Pulmonary artery endothelial cell (primary cell): ENCODE results near the gene POU6F1. TPM values are rescaled to one million over a fixed set of nuclear protein-coding genes. Genes with fewer than 3 reads are reported as not detected.
"Not testable (repeated sequence)": the region's sequence is repeated elsewhere in the genome, so short reads cannot be mapped to it uniquely, and the experiment has no call there.

Source experiments
- DNase-seq: peaks from one replicate; pipeline ENCODE4 v3.0.0-alpha.2; 2011; ENCODE audit warnings: low read depth, low spot score
- total RNA-seq: library from RNA; depleted of rRNA; stranded (reverse); fragments of >200 nt; gene quantifications from 2 replicates; pipeline ENCODE4 v1.2.3, GENCODE V29; 2014

POU6F1 gene, protein sequence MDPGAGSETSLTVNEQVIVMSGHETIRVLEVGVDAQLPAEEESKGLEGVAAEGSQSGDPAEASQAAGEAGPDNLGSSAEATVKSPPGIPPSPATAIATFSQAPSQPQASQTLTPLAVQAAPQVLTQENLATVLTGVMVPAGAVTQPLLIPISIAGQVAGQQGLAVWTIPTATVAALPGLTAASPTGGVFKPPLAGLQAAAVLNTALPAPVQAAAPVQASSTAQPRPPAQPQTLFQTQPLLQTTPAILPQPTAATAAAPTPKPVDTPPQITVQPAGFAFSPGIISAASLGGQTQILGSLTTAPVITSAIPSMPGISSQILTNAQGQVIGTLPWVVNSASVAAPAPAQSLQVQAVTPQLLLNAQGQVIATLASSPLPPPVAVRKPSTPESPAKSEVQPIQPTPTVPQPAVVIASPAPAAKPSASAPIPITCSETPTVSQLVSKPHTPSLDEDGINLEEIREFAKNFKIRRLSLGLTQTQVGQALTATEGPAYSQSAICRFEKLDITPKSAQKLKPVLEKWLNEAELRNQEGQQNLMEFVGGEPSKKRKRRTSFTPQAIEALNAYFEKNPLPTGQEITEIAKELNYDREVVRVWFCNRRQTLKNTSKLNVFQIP
- 1.3 and 1.9 TPM in 2 replicates for total RNA-seq

DNA sequence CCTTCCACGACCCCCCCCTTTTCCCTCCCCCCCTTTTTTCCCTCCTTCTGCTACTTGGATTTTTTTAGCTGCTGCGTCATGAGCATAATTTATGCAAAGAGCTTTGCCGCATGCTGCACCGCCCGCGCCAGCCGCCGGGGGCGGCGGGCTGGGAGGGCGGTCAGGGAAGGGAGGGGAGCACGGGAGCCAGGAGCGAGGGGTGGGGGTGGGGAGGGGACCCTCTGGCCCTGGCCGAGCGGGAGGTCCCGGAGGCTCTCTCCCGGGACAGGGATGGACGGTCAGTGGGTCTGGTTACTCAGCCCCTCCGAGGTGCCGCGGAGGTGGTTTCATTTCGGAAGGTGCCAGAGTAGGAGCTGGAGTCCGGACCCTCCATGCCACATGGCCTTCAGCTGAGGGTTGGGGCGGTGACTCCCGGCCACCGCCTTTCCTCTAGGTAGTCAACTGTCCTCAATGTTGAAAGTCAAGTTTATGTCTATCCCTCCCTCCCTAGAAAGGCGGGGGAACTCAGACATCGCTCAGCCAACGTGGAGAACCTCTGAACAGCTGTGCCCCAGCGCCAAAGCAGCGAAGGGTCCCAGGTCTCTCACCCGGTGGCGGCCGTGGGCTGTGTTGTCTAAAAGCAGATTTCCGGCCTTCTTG is at the start of gene POU6F1:
Gene POU6F1, minus strand, starts transcription at position 95 of the 639 bp plus-strand sequence. CDS start 11,226 bp downstream, outside the sequence.
- DNase-seq = peak; percentile 49

DNA sequence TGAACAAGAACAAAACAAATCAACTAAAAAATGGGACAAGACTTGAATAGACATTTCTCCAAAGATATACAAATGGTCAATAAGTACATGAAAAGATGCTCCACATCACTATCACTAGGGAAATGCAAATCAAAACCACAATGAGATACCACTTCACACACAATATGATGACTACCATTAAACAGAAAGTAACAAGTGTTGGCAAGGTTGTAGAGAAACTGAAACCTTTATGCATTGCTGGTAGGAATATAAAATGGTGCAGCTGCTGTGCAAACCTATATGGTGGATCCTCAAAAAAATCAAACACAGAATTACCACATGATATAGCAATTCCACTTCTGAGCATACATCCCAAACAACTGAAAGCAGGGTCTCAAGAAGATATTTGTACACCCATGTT is 47.2 kb upstream of the POU6F1 start:
- no peak for DNase-seq

DNA sequence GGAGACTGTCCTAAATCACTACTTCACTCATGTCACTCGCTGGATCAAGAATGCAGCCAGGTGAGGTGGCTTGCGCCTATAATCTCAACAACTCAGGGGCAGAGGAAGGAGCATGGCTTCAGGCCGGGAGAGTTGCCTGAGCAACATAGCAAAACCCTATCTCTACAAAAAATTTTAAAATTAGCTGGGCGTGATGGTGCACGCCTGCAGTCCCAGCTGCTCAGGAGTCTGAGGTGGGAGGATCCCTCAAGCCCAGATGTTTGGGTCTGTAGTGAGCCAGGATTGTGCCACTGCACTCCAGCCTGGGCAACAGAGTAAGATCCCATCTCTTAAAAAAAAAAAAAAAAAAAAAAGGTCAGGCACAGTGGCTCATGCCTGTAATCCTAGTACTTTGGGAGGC is 46.4 kb upstream of the POU6F1 start:
- DNase-seq = no peak

DNA sequence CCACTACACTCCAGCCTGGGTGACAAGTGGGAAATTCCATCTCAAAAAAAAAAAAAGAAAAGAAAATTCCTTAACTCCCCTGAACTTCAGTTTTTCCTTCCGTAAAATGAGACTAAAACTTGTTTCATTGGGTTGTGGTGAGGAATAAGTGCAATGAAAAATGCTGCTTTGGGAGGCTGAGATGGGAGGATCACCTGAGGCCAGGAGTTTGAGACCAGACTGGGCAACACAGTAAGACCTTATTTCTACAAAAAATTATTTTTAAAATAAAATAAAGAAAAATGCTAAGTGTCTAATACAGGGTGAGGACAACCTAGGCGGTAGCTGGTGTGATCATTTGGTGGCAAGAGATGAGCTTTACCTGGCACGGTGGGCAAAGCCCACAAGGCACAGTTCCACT is 45.5 kb upstream of the POU6F1 start:
- DNase-seq = no peak

DNA sequence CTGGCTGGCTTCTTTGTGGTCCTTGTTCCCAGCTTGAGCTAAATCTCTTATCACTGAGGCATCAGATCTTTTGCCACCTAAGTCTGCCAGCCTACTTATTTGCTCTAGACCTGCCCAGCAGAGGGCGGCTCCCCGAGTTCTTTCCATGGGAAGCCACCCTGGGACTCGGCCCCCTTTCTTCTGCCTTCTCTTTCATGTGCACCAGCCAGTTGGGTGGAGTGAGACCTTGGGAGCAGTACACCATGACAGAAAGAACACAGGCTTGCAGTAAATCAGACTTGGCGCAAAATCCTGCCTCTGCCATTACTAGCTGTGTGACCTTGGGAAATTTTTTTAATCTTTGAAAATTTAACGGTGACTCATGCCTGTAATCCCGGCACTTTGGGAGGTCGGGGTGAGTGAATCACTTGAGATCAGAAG is 44.9 kb upstream of the POU6F1 start:
- no peak for DNase-seq

DNA sequence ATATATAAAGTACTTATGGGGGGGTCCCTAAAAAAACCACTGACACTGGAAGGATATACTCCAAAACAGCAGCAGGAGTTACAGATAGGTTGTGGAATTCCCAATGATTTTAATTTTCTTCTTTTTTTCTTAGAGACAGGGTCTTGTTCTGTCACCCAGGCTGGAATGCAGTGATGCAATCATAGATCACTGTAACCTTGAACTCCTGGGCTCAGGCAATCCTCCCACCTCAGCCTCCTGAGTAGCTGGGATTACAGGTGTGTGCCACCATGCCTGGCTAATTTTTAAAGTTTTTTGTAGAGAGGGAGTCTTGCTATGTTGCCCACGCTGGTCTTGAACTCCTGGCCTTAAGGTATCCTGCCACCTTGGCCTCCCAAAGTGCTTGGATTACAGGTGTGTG is 41.7 kb upstream of the POU6F1 start:
- DNase-seq = not testable (repeated sequence)

DNA sequence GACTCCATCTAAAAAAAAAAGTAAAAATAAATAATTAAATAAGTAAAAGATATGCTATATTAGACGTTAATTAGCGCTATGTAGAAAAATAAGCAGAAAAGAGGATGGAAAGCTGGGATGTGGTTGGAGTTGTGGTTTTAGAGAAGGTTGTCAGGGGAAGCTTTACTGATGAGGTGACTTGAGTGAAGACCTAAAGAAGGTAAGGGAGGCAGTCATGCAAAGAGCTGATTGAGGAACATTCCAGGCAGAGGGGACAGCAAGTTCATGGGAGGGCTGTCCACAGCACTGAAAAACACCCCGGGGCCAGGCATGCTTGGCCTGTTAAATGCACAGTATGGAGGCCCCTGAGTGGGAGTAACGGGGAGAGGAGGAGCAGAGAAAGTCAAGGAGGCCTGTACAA is 36.7 kb upstream of the POU6F1 start:
- no peak for DNase-seq

DNA sequence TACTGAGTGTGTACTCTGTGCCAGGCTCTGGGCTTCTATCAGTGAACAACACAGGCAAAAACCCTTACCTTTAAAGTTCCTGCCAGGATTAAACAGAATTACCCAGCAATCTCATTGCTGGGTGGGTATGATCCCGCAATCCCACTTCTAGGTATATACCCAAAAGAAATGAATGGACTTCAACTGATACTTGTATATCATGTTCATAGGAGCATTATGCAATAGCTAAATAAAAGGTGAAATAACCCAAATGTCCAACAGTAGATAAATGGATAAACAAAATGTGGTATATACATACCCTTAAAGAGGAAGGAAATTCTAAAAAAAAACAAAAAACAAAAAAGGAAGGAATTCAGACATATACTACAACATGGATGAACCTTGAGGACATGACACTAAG is 35.4 kb upstream of the POU6F1 start:
- no peak for DNase-seq

DNA sequence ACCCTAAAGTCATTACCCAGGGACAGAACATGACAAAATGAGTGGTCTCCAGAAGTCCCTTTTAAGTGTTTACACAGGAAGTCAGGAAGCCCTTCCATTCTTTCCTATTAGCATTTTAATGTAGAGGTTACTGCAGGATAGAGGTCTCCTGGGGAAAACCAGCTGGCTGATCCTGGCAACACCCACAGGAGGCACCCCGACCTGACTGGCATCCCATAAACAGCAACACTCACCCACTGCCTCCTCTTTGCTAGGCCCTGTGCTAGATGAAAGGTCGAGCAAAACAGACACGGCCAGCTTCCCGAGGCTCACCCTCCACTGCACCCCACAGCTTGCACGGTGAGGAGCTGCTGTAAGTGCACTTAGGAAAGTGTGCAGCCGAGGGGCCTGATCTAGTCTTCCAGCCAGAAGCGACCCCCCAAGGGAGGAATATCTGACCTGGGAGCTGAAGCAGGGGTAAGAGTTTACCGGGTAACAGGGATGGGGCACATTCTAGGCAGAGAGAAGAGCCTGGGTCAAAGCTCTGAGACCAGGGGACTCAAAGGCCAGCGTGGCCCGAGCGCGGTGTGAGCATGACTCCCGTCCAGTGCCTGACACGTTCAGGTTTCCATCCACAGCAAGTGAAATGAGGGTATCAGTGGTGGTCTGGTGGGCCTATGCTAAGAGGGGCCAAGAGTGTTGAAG is 29.8 kb upstream of the POU6F1 start:
- no peak for DNase-seq

DNA sequence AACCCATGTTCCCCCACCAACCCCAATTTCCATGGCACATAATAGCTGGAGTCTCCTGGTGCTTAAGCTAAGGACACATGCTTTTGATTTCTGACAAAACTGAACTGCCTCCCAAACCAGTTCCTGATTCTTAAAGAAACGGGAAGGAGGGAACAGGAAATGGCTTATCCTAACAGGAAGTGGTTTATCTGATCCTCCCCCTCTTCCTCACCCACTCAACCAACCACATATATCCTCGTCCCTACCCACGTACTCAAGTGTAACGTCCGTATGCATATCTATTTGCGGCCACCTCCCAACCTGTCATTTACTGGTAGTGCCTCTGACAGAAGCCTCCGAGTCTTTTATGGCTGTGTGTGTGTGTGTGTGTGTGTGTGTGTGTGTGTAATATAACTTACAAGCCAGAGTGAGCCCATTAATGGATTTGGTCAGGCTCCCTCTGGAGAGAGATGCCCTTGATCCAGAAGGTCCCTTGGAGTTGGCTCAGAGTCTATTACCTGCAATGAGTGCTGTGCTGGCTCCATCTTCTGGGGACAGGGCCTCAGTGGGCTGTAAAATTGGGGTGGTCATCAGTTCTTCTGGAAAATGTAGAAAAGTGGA is 28.5 kb upstream of the POU6F1 start:
- no peak for DNase-seq

DNA sequence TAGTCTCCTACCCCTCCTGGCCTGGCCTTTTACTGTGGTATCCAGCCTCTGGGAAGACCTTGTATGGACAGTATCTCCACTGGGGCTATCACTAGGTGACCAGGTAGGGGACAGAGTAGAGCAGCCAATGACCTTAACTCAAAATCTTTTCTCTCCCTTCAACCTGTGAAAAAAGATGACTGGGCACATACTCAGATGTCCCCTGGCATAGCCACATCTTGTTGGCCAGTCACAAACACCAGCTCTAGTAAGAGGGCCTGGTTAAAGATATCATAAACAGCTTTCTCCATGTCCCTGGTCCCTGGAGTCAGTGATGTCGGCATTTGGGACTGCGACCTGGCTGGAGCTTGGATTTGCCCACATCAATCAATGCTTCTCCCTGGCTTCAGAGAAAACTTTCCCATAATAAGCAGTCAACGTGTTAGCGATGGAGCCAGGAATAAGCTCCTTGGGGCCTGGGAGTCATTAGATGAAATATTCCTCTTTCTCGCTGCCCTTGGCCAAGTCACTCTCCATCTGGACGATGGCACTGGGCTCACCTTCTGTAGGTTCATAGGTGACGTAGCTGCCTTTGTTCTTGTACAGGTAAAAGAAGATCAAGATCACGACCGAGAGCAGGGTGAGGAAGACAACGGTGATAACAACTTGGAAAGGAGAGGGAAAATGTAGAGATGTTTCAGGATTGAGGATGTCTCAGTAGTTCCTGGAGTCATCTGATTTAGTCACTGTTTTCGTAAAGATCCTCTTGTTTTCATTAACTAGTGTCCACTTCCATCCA is 27.8 kb upstream of the POU6F1 start:
- DNase-seq = no peak

DNA sequence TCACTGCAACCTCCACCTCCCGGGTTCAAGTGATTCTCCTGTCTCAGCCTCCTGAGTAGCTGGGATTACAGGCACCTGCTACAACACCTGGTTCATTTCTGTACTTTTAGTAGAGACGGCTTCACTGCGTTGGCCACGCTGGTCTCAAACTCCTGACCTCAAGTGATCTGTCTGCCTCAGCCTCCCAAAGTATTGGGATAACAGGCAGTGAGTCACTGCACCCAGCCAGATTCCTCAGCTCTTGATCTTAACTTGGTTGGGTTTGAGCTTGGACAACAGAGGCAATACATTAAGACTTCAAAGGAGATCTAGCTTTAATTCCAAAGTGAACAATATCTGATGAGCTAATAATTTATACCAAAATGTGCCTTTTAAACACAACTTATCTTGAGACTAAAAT is 26.4 kb upstream of the POU6F1 start:
- no peak for DNase-seq

DNA sequence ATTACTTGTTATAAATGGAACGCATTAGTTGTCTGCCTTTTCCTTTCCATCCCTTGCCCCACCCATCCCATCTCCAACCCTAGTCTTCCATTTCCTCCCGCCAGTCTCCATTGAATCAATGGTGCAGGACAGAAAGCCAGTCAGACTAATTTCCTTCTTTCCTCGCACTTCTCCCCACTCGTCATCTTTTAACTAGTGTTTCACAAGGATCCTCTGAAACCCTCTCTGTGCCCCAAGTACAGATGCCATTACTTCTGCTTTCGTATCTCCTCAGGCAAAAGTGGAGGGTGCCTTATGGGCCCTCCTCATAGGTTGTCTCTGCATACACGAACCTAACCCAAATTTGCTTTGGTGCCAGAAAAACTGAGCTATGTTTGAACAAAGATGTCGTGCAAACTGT is 25.0 kb upstream of the POU6F1 start:
- no peak for DNase-seq

DNA sequence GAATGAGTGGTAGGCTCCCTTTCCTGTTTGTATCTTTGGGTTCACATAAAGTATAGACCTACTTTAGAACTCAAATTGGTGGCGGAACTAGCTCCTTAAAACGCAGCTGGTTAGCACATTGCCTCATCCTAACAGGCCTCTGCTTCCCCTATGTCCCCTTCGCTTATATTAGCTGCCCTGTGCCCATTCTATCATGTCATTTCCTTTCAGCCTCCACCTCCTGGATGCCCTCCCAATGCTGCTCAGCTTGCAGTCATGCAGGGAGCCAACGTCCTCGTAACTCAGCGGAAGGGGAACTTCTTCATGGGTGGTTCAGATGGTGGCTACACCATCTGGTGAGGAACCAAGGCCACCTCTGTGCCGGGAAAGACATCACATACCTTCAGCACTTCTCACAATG is 24.3 kb upstream of the POU6F1 start:
- DNase-seq = no peak

DNA sequence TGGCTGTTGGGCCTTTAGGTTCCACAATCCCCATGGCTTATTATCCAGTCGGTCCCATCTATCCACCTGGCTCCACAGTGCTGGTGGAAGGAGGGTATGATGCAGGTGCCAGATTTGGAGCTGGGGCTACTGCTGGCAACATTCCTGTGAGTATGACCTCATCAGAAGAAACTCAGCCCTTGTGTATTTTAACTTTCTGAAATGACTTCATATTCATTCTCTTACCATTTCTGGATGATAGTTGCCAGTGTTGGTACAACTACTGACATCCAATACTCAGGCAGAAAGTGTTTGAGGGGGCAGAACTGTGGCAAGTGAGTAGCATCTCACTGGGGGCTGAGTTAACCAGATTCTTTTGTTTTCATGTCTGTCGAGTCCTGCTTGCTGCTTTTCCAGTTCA is 23.1 kb upstream of the POU6F1 start:
- no peak for DNase-seq

DNA sequence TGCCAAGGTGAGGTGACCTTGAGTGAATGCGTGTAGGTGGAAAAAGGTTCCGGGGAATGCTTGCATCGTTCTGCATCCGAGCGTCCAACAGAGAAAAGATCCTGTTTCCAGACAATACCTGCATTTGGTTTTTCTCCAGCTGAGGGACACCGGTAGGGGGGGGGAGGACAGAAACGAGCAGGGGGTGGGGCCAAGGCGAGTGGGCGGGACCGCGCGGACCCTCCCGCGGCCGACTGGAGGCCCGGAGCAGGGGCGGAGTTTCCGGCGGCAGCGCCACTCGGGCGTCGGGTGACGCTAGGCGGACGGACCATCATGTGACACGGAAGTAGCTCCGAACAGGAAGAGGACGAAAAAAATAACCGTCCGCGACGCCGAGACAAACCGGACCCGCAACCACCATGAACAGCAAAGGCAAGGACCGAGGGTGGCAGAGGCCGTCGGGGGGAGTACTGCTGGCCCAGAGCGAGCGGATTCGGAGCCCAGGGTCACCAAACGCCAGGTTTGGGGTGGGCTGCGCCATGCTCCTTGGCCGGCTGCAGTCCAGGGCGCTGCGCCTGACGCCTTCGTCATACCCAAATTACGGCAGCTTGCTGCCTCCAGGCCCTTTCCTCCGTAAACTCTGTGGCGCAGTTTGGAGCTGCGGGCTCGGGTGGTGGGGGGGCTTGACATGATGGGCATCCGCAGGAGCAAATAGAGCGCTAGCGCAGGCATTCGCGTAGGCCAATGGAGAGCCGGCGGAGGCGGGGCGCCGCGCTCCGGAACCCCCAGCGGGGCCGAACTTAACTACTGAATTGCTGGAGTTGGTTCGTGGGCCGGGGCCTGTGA is 20.9 kb upstream of the POU6F1 start, which contains the start of gene DAZAP2:
Gene DAZAP2, plus strand, starts transcription at position 317 of the 825 bp plus-strand sequence. Its CDS starts 82 bp downstream, at position 399.
- DNase-seq = peak; percentile 89

DNA sequence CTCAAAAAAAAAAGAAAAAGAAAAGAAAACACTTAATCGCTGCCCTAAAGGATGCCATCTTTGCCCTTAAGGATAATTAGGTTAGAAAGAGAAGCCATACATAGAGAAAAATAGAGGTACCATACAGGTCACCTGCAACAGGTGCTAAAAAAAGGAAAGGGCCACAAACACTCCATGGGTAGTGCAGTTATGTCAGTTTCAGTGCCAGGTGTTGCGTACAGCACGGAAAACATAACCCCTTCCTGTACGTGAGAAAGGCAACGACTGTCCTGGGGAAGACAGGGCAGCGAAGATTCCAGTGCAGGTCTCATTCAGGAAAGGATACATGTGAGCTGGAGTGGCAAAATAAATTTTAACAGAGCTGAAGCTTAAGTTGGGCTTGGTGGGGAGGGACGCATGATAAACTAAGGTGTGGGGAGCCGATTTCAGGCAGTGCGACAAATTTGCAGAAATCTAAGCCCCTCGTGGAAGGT is 20.2 kb upstream of the POU6F1 start:
- no peak for DNase-seq

DNA sequence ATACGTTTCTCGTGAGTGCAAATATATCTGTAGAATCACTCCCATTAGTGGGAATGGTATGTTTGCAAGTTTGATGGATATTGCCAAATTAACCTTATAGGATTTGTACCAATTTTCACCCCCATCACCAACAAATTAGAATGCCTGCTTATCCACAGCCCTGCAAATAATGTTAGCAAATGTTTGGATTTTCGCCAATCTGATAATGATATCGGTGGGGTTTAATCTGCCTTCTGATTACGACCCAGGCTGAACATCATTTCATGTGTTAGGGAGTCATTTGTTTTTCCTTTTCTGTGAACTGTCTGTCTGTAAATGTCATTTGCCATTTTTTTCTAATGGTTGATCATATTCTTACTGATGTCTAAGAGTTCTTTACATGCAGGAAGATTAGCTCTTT is 16.7 kb upstream of the POU6F1 start:
- DNase-seq = no peak

DNA sequence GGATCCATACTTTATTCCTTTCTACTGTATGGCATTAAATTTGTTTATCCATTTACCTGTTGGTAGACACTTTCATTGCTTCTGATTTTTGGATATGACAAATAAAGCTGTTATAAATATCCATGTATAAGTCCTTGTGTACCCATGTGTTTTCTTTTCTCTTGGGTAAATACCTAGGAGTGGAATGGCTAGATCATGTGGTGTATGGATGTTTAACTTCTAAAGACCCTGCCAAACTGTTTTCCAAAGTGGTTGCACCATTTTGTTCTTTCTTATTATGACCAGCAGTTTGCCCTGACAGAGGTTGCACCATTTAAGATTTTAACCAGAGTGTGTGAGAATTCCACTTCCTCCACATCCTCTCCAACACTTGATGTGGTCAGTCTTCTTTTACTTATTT is 14.8 kb upstream of the POU6F1 start:
- no peak for DNase-seq
